Testis (tissue), 2 donors: ENCODE measurements around the gene NXPH2.

Source experiments
- POLR2A ChIP-seq: fragments of 450-650 bp; IDR thresholded peaks from one replicate; pipeline ENCODE4 v1.6.1; 2017; ENCODE audit warnings: antibody characterized with exemption, mild to moderate bottlenecking, moderate library complexity
- TF ChIP-seq, protein P1 (sequence below), 3 experiments: fragments of 450-650 bp in 2 of 3; fragments of 200-600 bp in 1 of 3; sonication (generic) in 1 of 3; IDR thresholded peaks; one replicate each; pipeline ENCODE4 v1.5.1; 2016 to 2019; ENCODE audit warnings: antibody characterized with exemption in 3 of 3, mild to moderate bottlenecking in 2 of 3, moderate library complexity in 1 of 3

- TF ChIP-seq, protein P1, sequence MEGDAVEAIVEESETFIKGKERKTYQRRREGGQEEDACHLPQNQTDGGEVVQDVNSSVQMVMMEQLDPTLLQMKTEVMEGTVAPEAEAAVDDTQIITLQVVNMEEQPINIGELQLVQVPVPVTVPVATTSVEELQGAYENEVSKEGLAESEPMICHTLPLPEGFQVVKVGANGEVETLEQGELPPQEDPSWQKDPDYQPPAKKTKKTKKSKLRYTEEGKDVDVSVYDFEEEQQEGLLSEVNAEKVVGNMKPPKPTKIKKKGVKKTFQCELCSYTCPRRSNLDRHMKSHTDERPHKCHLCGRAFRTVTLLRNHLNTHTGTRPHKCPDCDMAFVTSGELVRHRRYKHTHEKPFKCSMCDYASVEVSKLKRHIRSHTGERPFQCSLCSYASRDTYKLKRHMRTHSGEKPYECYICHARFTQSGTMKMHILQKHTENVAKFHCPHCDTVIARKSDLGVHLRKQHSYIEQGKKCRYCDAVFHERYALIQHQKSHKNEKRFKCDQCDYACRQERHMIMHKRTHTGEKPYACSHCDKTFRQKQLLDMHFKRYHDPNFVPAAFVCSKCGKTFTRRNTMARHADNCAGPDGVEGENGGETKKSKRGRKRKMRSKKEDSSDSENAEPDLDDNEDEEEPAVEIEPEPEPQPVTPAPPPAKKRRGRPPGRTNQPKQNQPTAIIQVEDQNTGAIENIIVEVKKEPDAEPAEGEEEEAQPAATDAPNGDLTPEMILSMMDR (IDR thresholded peaks at IDR 0.05) = no peak
- TF ChIP-seq POLR2A = no peak
Measured at GRCh38 chr2:138771534-138771933, 8.7 kb downstream of the NXPH2 start.
